ENCODE results near the gene TBL1X. TPM values are rescaled to one million over a fixed set of nuclear protein-coding genes. Genes with fewer than 3 reads are reported as not detected.

The TBL1X gene
- total and polyA plus RNA-seq, 2 donors (not counting 1 experiment from before 2014, with no cell fraction given), result 8.8 to 65.1 TPM

DNA sequence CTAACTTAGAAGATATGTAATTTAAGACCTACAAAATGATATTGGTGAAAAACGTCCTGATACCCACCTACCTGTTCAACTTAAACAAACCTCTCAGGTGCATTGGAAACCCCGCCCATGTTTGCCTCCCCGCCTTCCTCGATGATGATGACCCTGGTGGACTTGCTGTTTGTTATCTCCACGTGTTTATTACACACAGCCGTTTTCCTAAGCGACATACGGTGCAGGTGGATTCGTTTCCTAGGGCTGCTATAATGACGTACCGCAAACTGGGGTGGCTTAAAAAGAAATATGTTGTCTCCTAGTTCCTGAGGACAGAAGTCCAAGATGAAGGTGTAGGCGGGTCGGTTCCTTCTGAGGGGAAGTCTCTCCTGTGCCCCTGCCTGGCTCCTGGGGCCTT is 190.1 kb downstream of the TBL1X start:
- H3K4me3 Mint-ChIP-seq, result no peak overlapping the region
- H3K27ac Mint-ChIP-seq, result no peak overlapping the region
- Histone ChIP-seq H3K4me2 (replicated peaks; ENCODE audit: low read depth, low read length, poor library complexity, severe bottlenecking) (no peak overlapping the region), H4K20me1 (ENCODE audit: control insufficient read depth, insufficient read depth, low read length, poor library complexity, severe bottlenecking) (no peaks in the 10 kb centered on the region), H3K4me3 (ENCODE audit: control extremely low read depth in 1 of 5, extremely low read depth in 1 of 5, insufficient read depth in 1 of 5, low read depth in 2 of 5, low read length in 4 of 5) (no peak overlapping the region), H3K27ac (ENCODE audit: low read length in 2 of 2) (no peak overlapping the region), H3K79me2 (ENCODE audit: control insufficient read depth, insufficient read depth, low read length) (no peaks in the 10 kb centered on the region), H3K9me3 (ENCODE audit: control extremely low read depth in 1 of 3, control insufficient read depth in 2 of 3, insufficient read depth in 1 of 3, low read length in 2 of 3) (peaks cover 0 to 4% (median 0%) of the 10 kb centered on the region in 3 donors), H3K4me1 (ENCODE audit: control insufficient read depth in 2 of 2, insufficient read depth in 2 of 2, low read length in 2 of 2) (peaks cover 0 to 19% of the 10 kb centered on the region in 2 donors), H2AFZ (ENCODE audit: insufficient read depth, low read depth, low read length, poor library complexity, severe bottlenecking) (no peak overlapping the region), H3K36me3 (replicated peaks in 1 of 2; ENCODE audit: control extremely low read depth in 1 of 2, control insufficient read depth in 1 of 2, extremely low read depth in 1 of 2, insufficient read depth in 2 of 2, low read length in 1 of 2) (peaks cover 0 to 11% of the 10 kb centered on the region in 2 experiments), H3K9ac (ENCODE audit: low read length) (no peak overlapping the region), H3K27me3 (replicated peaks in 1 of 4; ENCODE audit: control extremely low read depth in 1 of 4, control insufficient read depth in 3 of 4, insufficient read depth in 4 of 4, low read length in 3 of 4) (no peaks in the 10 kb centered on the region)
- CTCF ChIA-PET, result no interaction called here
- TF ChIP-seq, protein P1, sequence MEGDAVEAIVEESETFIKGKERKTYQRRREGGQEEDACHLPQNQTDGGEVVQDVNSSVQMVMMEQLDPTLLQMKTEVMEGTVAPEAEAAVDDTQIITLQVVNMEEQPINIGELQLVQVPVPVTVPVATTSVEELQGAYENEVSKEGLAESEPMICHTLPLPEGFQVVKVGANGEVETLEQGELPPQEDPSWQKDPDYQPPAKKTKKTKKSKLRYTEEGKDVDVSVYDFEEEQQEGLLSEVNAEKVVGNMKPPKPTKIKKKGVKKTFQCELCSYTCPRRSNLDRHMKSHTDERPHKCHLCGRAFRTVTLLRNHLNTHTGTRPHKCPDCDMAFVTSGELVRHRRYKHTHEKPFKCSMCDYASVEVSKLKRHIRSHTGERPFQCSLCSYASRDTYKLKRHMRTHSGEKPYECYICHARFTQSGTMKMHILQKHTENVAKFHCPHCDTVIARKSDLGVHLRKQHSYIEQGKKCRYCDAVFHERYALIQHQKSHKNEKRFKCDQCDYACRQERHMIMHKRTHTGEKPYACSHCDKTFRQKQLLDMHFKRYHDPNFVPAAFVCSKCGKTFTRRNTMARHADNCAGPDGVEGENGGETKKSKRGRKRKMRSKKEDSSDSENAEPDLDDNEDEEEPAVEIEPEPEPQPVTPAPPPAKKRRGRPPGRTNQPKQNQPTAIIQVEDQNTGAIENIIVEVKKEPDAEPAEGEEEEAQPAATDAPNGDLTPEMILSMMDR (IDR thresholded peaks at IDR 0.05), result no peak
- no peak for TF ChIP-seq EZH2 (IDR thresholded peaks at IDR 0.05; ENCODE audit: borderline replicate concordance, insufficient read depth, low read depth, low read length, poor library complexity, severe bottlenecking)
- POLR2A ChIA-PET, result no interaction called here
- no peak for DNase-seq
- peaks cover 23% of the 10 kb centered on the region for H3K4me1 Mint-ChIP-seq
- 100% methylated on average over 7 of the region's 13 CpGs for WGBS (ENCODE audit: insufficient coverage)
- ATAC-seq (ENCODE audit: low read depth), result no peak
- no peaks in the 10 kb centered on the region for H3K9me3 Mint-ChIP-seq (ENCODE audit: insufficient read depth)
- H3K27me3 Mint-ChIP-seq, result no peaks in the 10 kb centered on the region
- intact Hi-C loops (cut with micrococcal nuclease), result loop anchor here (5.0 kb wide), 2 partner anchors 193 to 313 kb away; no protein-coding TSS in a partner anchor

DNA sequence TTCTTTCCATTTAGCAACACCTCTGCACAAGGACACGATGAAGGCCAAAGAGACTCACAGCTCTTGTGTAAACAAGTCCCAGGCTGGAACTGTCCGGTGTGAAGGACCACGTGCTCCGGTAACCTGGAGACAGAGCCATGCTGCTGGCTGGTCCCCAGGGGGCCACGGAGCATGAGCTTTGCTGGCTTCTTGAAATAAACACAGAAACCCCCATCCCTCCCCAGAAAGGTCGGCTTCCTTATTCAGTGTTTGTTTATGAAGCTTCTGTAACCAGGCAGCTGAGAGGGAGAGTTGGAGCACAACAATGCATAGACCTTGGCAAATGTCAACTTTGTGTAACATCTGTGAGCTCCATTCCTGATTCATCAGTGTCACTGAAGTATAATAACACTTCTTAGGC is 191.4 kb downstream of the TBL1X start:
- TF ChIP-seq, protein P1 (IDR thresholded peaks at IDR 0.05), result no peak
- no peak for TF ChIP-seq EZH2 (IDR thresholded peaks at IDR 0.05; ENCODE audit: borderline replicate concordance, insufficient read depth, low read depth, low read length, poor library complexity, severe bottlenecking)
- peaks cover 23% of the 10 kb centered on the region for H3K4me1 Mint-ChIP-seq
- Histone ChIP-seq H3K27me3 (replicated peaks in 1 of 4; ENCODE audit: control extremely low read depth in 1 of 4, control insufficient read depth in 3 of 4, insufficient read depth in 4 of 4, low read length in 3 of 4) (no peaks in the 10 kb centered on the region), H3K27ac (ENCODE audit: low read length in 2 of 2) (peak overlapping the region; percentile 41 to 64), H3K9me3 (ENCODE audit: control extremely low read depth in 1 of 3, control insufficient read depth in 2 of 3, insufficient read depth in 1 of 3, low read length in 2 of 3) (peaks cover 0 to 4% (median 0%) of the 10 kb centered on the region in 3 donors), H3K4me3 (ENCODE audit: control extremely low read depth in 1 of 5, extremely low read depth in 1 of 5, insufficient read depth in 1 of 5, low read depth in 2 of 5, low read length in 4 of 5) (no peak overlapping the region), H3K9ac (ENCODE audit: low read length) (no peak overlapping the region), H4K20me1 (ENCODE audit: control insufficient read depth, insufficient read depth, low read length, poor library complexity, severe bottlenecking) (no peaks in the 10 kb centered on the region), H3K36me3 (replicated peaks in 1 of 2; ENCODE audit: control extremely low read depth in 1 of 2, control insufficient read depth in 1 of 2, extremely low read depth in 1 of 2, insufficient read depth in 2 of 2, low read length in 1 of 2) (peaks cover 0 to 11% of the 10 kb centered on the region in 2 experiments), H3K79me2 (ENCODE audit: control insufficient read depth, insufficient read depth, low read length) (peaks cover 3% of the 10 kb centered on the region), H2AFZ (ENCODE audit: insufficient read depth, low read depth, low read length, poor library complexity, severe bottlenecking) (no peak overlapping the region), H3K4me1 (ENCODE audit: control insufficient read depth in 2 of 2, insufficient read depth in 2 of 2, low read length in 2 of 2) (peaks cover 0 to 19% of the 10 kb centered on the region in 2 donors), H3K4me2 (replicated peaks; ENCODE audit: low read depth, low read length, poor library complexity, severe bottlenecking) (no peak overlapping the region)
- H3K9me3 Mint-ChIP-seq (ENCODE audit: insufficient read depth), result no peaks in the 10 kb centered on the region
- ATAC-seq (ENCODE audit: low read depth), result peak; percentile 82
- ChIA-PET CTCF (no interaction called here), POLR2A (interaction anchor here (0.6 to 2.0 kb wide), 3 partner anchors 17 to 540 kb away, joined by 3 to 8 read pairs (median 4); no protein-coding TSS in a partner anchor)
- WGBS (ENCODE audit: insufficient coverage), result no CpG with 5 or more reads among the region's 6 CpGs
- peak overlapping the region; percentile 54 for H3K4me3 Mint-ChIP-seq
- intact Hi-C loops (cut with micrococcal nuclease), result loop anchor here (1.0 to 5.0 kb wide), 3 partner anchors 21 to 314 kb away; no protein-coding TSS in a partner anchor
- DNase-seq, result peak; percentile 62
- H3K27ac Mint-ChIP-seq, result peak overlapping the region; percentile 91
- no peaks in the 10 kb centered on the region for H3K27me3 Mint-ChIP-seq

Data from B cell (primary cell).